ENCODE data around the gene TUBA8. TPM values are rescaled to one million over a fixed set of nuclear protein-coding genes. Genes with fewer than 3 reads are reported as not detected.
"Not testable (repeated sequence)": the region's sequence is repeated elsewhere in the genome, so short reads cannot be mapped to it uniquely, and the experiment has no call there.

The TUBA8 gene
- total RNA-seq, 1 donor = 0.36 TPM

- Histone ChIP-seq H3K4me1 (ENCODE audit: insufficient read depth, low read length) (peaks cover 6% of the 10 kb centered on the region), H4K20me1 (ENCODE audit: insufficient read depth, low read length) (peaks cover 5% of the 10 kb centered on the region), H3K27me3 (ENCODE audit: insufficient read depth, low read length) (no peaks in the 10 kb centered on the region), H3K79me2 (ENCODE audit: insufficient read depth, low read length) (no peaks in the 10 kb centered on the region), H3K4me3 (ENCODE audit: insufficient read depth, low read length) (no peak overlapping the region), H3K27ac (ENCODE audit: low read depth, low read length) (no peak overlapping the region), H3K9me3 (ENCODE audit: low read depth, low read length) (no peaks in the 10 kb centered on the region), H3K4me2 (ENCODE audit: insufficient read depth, low read length) (no peak overlapping the region), H3K36me3 (ENCODE audit: insufficient read depth, low read length) (no peaks in the 10 kb centered on the region), H2AFZ (ENCODE audit: low read length) (no peak overlapping the region)
- TF ChIP-seq CTCF (IDR thresholded peaks at IDR 0.05; ENCODE audit: extremely low read depth, low read depth, low read length) = no peak
- DNase-seq (ENCODE audit: insufficient read length, low spot score, missing footprints) = no peak
Measured at GRCh38 chr22:18101536-18101935, 9.1 kb upstream of the TUBA8 start.

- Histone ChIP-seq H3K36me3 (ENCODE audit: insufficient read depth, low read length) (no peaks in the 10 kb centered on the region), H3K79me2 (ENCODE audit: insufficient read depth, low read length) (no peaks in the 10 kb centered on the region), H3K4me1 (ENCODE audit: insufficient read depth, low read length) (peaks cover 6% of the 10 kb centered on the region), H3K27ac (ENCODE audit: low read depth, low read length) (no peak overlapping the region), H2AFZ (ENCODE audit: low read length) (no peak overlapping the region), H3K4me3 (ENCODE audit: insufficient read depth, low read length) (no peak overlapping the region), H3K27me3 (ENCODE audit: insufficient read depth, low read length) (no peaks in the 10 kb centered on the region), H3K9me3 (ENCODE audit: low read depth, low read length) (no peaks in the 10 kb centered on the region), H3K4me2 (ENCODE audit: insufficient read depth, low read length) (no peak overlapping the region), H4K20me1 (ENCODE audit: insufficient read depth, low read length) (peaks cover 5% of the 10 kb centered on the region)
- no peak for TF ChIP-seq CTCF (IDR thresholded peaks at IDR 0.05; ENCODE audit: extremely low read depth, low read depth, low read length)
- DNase-seq (ENCODE audit: insufficient read length, low spot score, missing footprints) = no peak
Measured at GRCh38 chr22:18103527-18104269, 6.9 kb upstream of the TUBA8 start.

- peak; percentile 95 for DNase-seq (ENCODE audit: insufficient read length, low spot score, missing footprints)
- peak overlapping the region; percentile 13 for H3K4me2 ChIP-seq (ENCODE audit: insufficient read depth, low read length)
- H3K79me2 ChIP-seq (ENCODE audit: insufficient read depth, low read length) = no peaks in the 10 kb centered on the region
- no peak overlapping the region for H3K27ac ChIP-seq (ENCODE audit: low read depth, low read length)
- H3K36me3 ChIP-seq (ENCODE audit: insufficient read depth, low read length) = no peaks in the 10 kb centered on the region
- peaks cover 5% of the 10 kb centered on the region for H4K20me1 ChIP-seq (ENCODE audit: insufficient read depth, low read length)
- H3K27me3 ChIP-seq (ENCODE audit: insufficient read depth, low read length) = peaks cover 1% of the 10 kb centered on the region
- H2AFZ ChIP-seq (ENCODE audit: low read length) = no peak overlapping the region
- H3K9me3 ChIP-seq (ENCODE audit: low read depth, low read length) = no peaks in the 10 kb centered on the region
- no peak for TF ChIP-seq CTCF (IDR thresholded peaks at IDR 0.05; ENCODE audit: extremely low read depth, low read depth, low read length)
- H3K4me3 ChIP-seq (ENCODE audit: insufficient read depth, low read length) = no peak overlapping the region
- peaks cover 6% of the 10 kb centered on the region for H3K4me1 ChIP-seq (ENCODE audit: insufficient read depth, low read length)
Measured at GRCh38 chr22:18104566-18104965, 6.0 kb upstream of the TUBA8 start.

GRCh38 chr22:18105981-18106380 lies 4.6 kb upstream of the TUBA8 start:
- not testable (repeated sequence) for H3K36me3 ChIP-seq (ENCODE audit: insufficient read depth, low read length); H3K9me3 ChIP-seq (ENCODE audit: low read depth, low read length); H3K27me3 ChIP-seq (ENCODE audit: insufficient read depth, low read length)

GRCh38 chr22:18106550-18107341 lies 3.9 kb upstream of the TUBA8 start:
- H3K79me2 ChIP-seq (ENCODE audit: insufficient read depth, low read length); H3K4me1 ChIP-seq (ENCODE audit: insufficient read depth, low read length); H3K36me3 ChIP-seq (ENCODE audit: insufficient read depth, low read length); DNase-seq (ENCODE audit: insufficient read length, low spot score, missing footprints); H2AFZ ChIP-seq (ENCODE audit: low read length); H3K27ac ChIP-seq (ENCODE audit: low read depth, low read length); H3K9me3 ChIP-seq (ENCODE audit: low read depth, low read length); H3K4me2 ChIP-seq (ENCODE audit: insufficient read depth, low read length); H3K4me3 ChIP-seq (ENCODE audit: insufficient read depth, low read length): not testable (repeated sequence)
- Histone ChIP-seq H3K27me3 (ENCODE audit: insufficient read depth, low read length) (peaks cover 17% of the 10 kb centered on the region), H4K20me1 (ENCODE audit: insufficient read depth, low read length) (peaks cover 11% of the 10 kb centered on the region)

More at GRCh38 chr22:18105981-18106380, 4.6 kb upstream of the TUBA8 start:
- H2AFZ ChIP-seq (ENCODE audit: low read length); H3K79me2 ChIP-seq (ENCODE audit: insufficient read depth, low read length); H3K27ac ChIP-seq (ENCODE audit: low read depth, low read length); DNase-seq (ENCODE audit: insufficient read length, low spot score, missing footprints); H3K4me2 ChIP-seq (ENCODE audit: insufficient read depth, low read length); H3K4me3 ChIP-seq (ENCODE audit: insufficient read depth, low read length); H3K4me1 ChIP-seq (ENCODE audit: insufficient read depth, low read length): not testable (repeated sequence)
- peaks cover 11% of the 10 kb centered on the region for H4K20me1 ChIP-seq (ENCODE audit: insufficient read depth, low read length)
